K562 (cell line): Measurements from ENCODE around the gene STK32C. TPM values are rescaled to one million over a fixed set of nuclear protein-coding genes. Genes with fewer than 3 reads are reported as not detected.
A peak's percentile ranks its signal among the peaks of the same experiment; 100 is the strongest.

Source experiments
- CHD1 ChIP-seq: fragments of 200-600 bp; sonication (generic); IDR thresholded peaks from one replicate; pipeline ENCODE4 v1.6.1; 2012; ENCODE audit warnings: mild to moderate bottlenecking, moderate library complexity, low read length, inconsistent platforms
- FOXA3 ChIP-seq, 2 experiments: fragments of 450-650 bp in 1 of 2; sonication (generic) in 1 of 2; formaldehyde crosslinking; IDR thresholded peaks in 1 of 2; conservative IDR thresholded peaks in 1 of 2; 2 replicates each; pipeline versions ENCODE4 v1.4.0 to v1.8.0; 2020 to 2022; ENCODE audit warnings: mild to moderate bottlenecking in 2 of 2, missing genetic modification reagents in 1 of 2
- KLF16 ChIP-seq: IDR thresholded peaks from 2 replicates; pipeline ENCODE4 v1.6.1; 2016; ENCODE audit warnings: antibody characterized with exemption
- MEF2A ChIP-seq: IDR thresholded peaks from 2 replicates; pipeline ENCODE4 v1.6.1; 2011; ENCODE audit warnings: low read depth, mild to moderate bottlenecking, low read length, moderate library complexity; ENCODE audit not compliant: control insufficient read depth
- RBM25 ChIP-seq: fragments of 200-400 bp; formaldehyde crosslinking; IDR thresholded peaks from 2 replicates; pipeline ENCODE4 v1.6.1; 2018; ENCODE audit warnings: low read length, low read depth, moderate library complexity; ENCODE audit not compliant: severe bottlenecking
- RNF219 ChIP-seq: fragments of 250-450 bp; sonication (Bioruptor Pico); IDR thresholded peaks from 2 replicates; pipeline ENCODE4 v1.5.0; 2022; ENCODE audit warnings: mild to moderate bottlenecking
- SAFB2 ChIP-seq: fragments of 200-400 bp; formaldehyde crosslinking; IDR thresholded peaks from 2 replicates; pipeline ENCODE4 v1.6.1; 2018; ENCODE audit warnings: borderline replicate concordance, low read length, low read depth, moderate library complexity; ENCODE audit not compliant: severe bottlenecking
- STAT5A ChIP-seq: IDR thresholded peaks from 2 replicates; pipeline ENCODE4 v1.6.1; 2012; ENCODE audit warnings: low read length, inconsistent platforms, borderline replicate concordance
- TCFL5 ChIP-seq: fragments of 250-450 bp; sonication (Bioruptor Pico); conservative IDR thresholded peaks from 2 replicates; pipeline ENCODE4 v1.6.1; 2021; ENCODE audit warnings: mild to moderate bottlenecking, moderate library complexity, matching md5 sums
- ZBTB9 ChIP-seq: fragments of 450-650 bp; formaldehyde crosslinking; IDR thresholded peaks from 2 replicates; pipeline ENCODE4 v1.4.0; 2020; ENCODE audit warnings: mild to moderate bottlenecking, moderate library complexity
- ZNF121 ChIP-seq: sonication (generic); formaldehyde crosslinking; conservative IDR thresholded peaks from 2 replicates; pipeline ENCODE4 v1.8.0; 2022; ENCODE audit warnings: missing genetic modification reagents
- ZNF217 ChIP-seq: sonication (generic); formaldehyde crosslinking; IDR thresholded peaks from 2 replicates; pipeline ENCODE4 v1.8.0; 2022; ENCODE audit warnings: mild to moderate bottlenecking, missing genetic modification reagents
- ZNF407 ChIP-seq: fragments of 450-650 bp; IDR thresholded peaks from 2 replicates; pipeline ENCODE4 v1.6.1; 2016; ENCODE audit warnings: low read depth
- ZNF785 ChIP-seq: fragments of 250-450 bp; sonication (Bioruptor Pico); IDR thresholded peaks from 2 replicates; pipeline ENCODE4 v1.4.0; 2020; ENCODE audit warnings: mild to moderate bottlenecking
- polyA plus RNA-seq, 8 experiments: library from polyadenylated mRNA; depleted of rRNA in 4 of 8; stranded (reverse) in 5 of 8; unstranded in 3 of 8; fragments of >200 nt; fragmentation: Nextera tagmentation in 2 of 8; fragmentation: Illumina TruSeq in 1 of 8; extraction: Ambion mirVana in 2 of 8; extraction: Trizol in 1 of 8; gene quantifications; 2 replicates each; pipeline versions ENCODE4 v1.2.1 to v1.2.3, GENCODE V29; 2011 to 2014; ENCODE audit warnings: inconsistent platforms in 1 of 8, missing spikeins in 1 of 8
- total RNA-seq, 7 experiments: library from RNA; depleted of rRNA in 6 of 7; stranded (reverse); fragments of >200 nt in 6 of 7; fragmentation: Illumina TruSeq in 2 of 7; extraction: Trizol in 2 of 7; gene quantifications; 2 replicates each; pipeline versions ENCODE4 v1.2.1 to v1.2.3, GENCODE V29; 2011 to 2021; ENCODE audit warnings: low replicate concordance in 1 of 7

The STK32C gene
- total and polyA plus RNA-seq, 9 of the 15 experiments (the other 6 are each of a cell fraction or from before 2014, with no cell fraction given), result 1.5 to 20.9 (median 6.5) TPM

GRCh38 chr10:132331601-132332432 lies 24.1 kb upstream of the STK32C start, which contains the start of gene LRRC27 (continued):
- TF ChIP-seq RBM25, result no peak
- TF ChIP-seq SAFB2, result no peak
- no peak for TF ChIP-seq TCFL5 (CRISPR knock-in tag)
- TF ChIP-seq CHD1, result no peak
- no peak for TF ChIP-seq ZNF217 (CRISPR knock-in tag)
- peak; percentile 15; the same call in 1 of the 2 replicates for TF ChIP-seq ZBTB9
- no peak for TF ChIP-seq MEF2A
- TF ChIP-seq STAT5A, result no peak
- peak; percentile 39; the same call in 1 of the 2 replicates for TF ChIP-seq KLF16
- no peak for TF ChIP-seq ZNF121
- no peak for TF ChIP-seq FOXA3 (CRISPR knock-in tag; conservative IDR thresholded peaks at IDR 0.05 in 1 of 2, IDR thresholded peaks at IDR 0.05 in 1 of 2)
- no peak for TF ChIP-seq RNF219 (CRISPR knock-in tag)
- no peak for TF ChIP-seq ZNF785 (CRISPR knock-in tag)
- peak; percentile 94 for TF ChIP-seq ZNF407
